ENCODE results near the gene RAP1GDS1.
"Not testable (repeated sequence)": the region's sequence is repeated elsewhere in the genome, so short reads cannot be mapped to it uniquely, and the experiment has no call there.

Gene RAP1GDS1

GRCh38 chr4:98358630-98359248 lies 97.6 kb downstream of the RAP1GDS1 start:
- no peak for DNase-seq
- no peaks in the 10 kb centered on the region for H3K36me3 ChIP-seq (replicated peaks)
- in situ Hi-C loops (cut with HindIII; ENCODE audit: low pct_ligation_motif_present, low sequenced_read_pairs), result no loop called here
- H3K27me3 ChIP-seq (replicated peaks), result no peaks in the 10 kb centered on the region
- H3K4me3 ChIP-seq (ENCODE audit: low read depth, low read length), result no peak overlapping the region
- no peak for TF ChIP-seq CTCF (IDR thresholded peaks at IDR 0.05; ENCODE audit: low read depth, low read length, missing control alignments)
- H3K27ac ChIP-seq, result no peak overlapping the region

GRCh38 chr4:98359646-98360045 lies 98.5 kb downstream of the RAP1GDS1 start:
- Histone ChIP-seq H3K36me3 (replicated peaks) (no peaks in the 10 kb centered on the region), H3K27ac (no peak overlapping the region), H3K4me3 (ENCODE audit: low read depth, low read length) (no peak overlapping the region), H3K27me3 (replicated peaks) (no peaks in the 10 kb centered on the region)
- TF ChIP-seq CTCF (IDR thresholded peaks at IDR 0.05; ENCODE audit: low read depth, low read length, missing control alignments), result no peak
- in situ Hi-C loops (cut with HindIII; ENCODE audit: low pct_ligation_motif_present, low sequenced_read_pairs), result no loop called here
- no peak for DNase-seq

- H3K4me3 ChIP-seq (ENCODE audit: low read depth, low read length), result no peak overlapping the region
- H3K36me3 ChIP-seq (replicated peaks), result peaks cover 7% of the 10 kb centered on the region
- no peaks in the 10 kb centered on the region for H3K27me3 ChIP-seq (replicated peaks)
- no peak for TF ChIP-seq CTCF (IDR thresholded peaks at IDR 0.05; ENCODE audit: low read depth, low read length, missing control alignments)
- H3K27ac ChIP-seq, result no peak overlapping the region
- DNase-seq, result no peak
- in situ Hi-C loops (cut with HindIII; ENCODE audit: low pct_ligation_motif_present, low sequenced_read_pairs), result no loop called here
Observed at GRCh38 chr4:98363431-98363830, 102.2 kb downstream of the RAP1GDS1 start.

GRCh38 chr4:98366275-98366674 lies 105.1 kb downstream of the RAP1GDS1 start:
- H3K27ac ChIP-seq; in situ Hi-C loops (cut with HindIII; ENCODE audit: low pct_ligation_motif_present, low sequenced_read_pairs); H3K27me3 ChIP-seq (replicated peaks); DNase-seq; H3K36me3 ChIP-seq (replicated peaks); H3K4me3 ChIP-seq (ENCODE audit: low read depth, low read length): not testable (repeated sequence)

GRCh38 chr4:98368000-98368399 lies 106.8 kb downstream of the RAP1GDS1 start:
- H3K27ac ChIP-seq; in situ Hi-C loops (cut with HindIII; ENCODE audit: low pct_ligation_motif_present, low sequenced_read_pairs); H3K4me3 ChIP-seq (ENCODE audit: low read depth, low read length); H3K36me3 ChIP-seq (replicated peaks); DNase-seq; H3K27me3 ChIP-seq (replicated peaks): not testable (repeated sequence)

GRCh38 chr4:98369322-98369721 lies 108.1 kb downstream of the RAP1GDS1 start:
- Histone ChIP-seq H3K27me3 (replicated peaks) (no peaks in the 10 kb centered on the region), H3K36me3 (replicated peaks) (peaks cover 7% of the 10 kb centered on the region)
- in situ Hi-C loops (cut with HindIII; ENCODE audit: low pct_ligation_motif_present, low sequenced_read_pairs), result no loop called here

More at GRCh38 chr4:98369322-98369721, 108.1 kb downstream of the RAP1GDS1 start:
- no peak for DNase-seq
- no peak for TF ChIP-seq CTCF (IDR thresholded peaks at IDR 0.05; ENCODE audit: low read depth, low read length, missing control alignments)
- Histone ChIP-seq H3K4me3 (ENCODE audit: low read depth, low read length) (no peak overlapping the region), H3K27ac (no peak overlapping the region)

All from brain microvascular endothelial cell (primary cell).